ENCODE data around the gene WDPCP.
"Not testable (repeated sequence)": the region's sequence is repeated elsewhere in the genome, so short reads cannot be mapped to it uniquely, and the experiment has no call there.

WDPCP gene

GRCh38 chr2:63092401-63092800 is 495.9 kb downstream of the WDPCP start:
- DNase-seq, result no peak

GRCh38 chr2:63086687-63087086 is 501.6 kb downstream of the WDPCP start:
- DNase-seq, result no peak

- DNase-seq, result no peak
Observed at GRCh38 chr2:63081404-63081803, 506.9 kb downstream of the WDPCP start.

GRCh38 chr2:63078852-63079606 is 509.2 kb downstream of the WDPCP start:
- no peak for DNase-seq

- not testable (repeated sequence) for DNase-seq
Observed at GRCh38 chr2:63074399-63074798, 513.9 kb downstream of the WDPCP start.

- DNase-seq, result no peak
Observed at GRCh38 chr2:63073994-63074393, 514.3 kb downstream of the WDPCP start.

GRCh38 chr2:63071664-63072063 is 516.6 kb downstream of the WDPCP start:
- DNase-seq, result no peak

Data from eye (tissue), 1 donor.